HG03432 (cell line): ENCODE data around the gene PIGN.
"Not testable (repeated sequence)": the region's sequence is repeated elsewhere in the genome, so short reads cannot be mapped to it uniquely, and the experiment has no call there.

Experiments
- ATAC-seq: cut with Tn5 transposase; IDR thresholded peaks from one replicate; pipeline ENCODE4 v1.9.1; 2021; ENCODE audit warnings: mild to moderate bottlenecking, moderate library complexity; ENCODE audit not compliant: unreplicated experiment

PIGN gene

GRCh38 chr18:62066102-62066818 lies 120.6 kb downstream of the PIGN start:
- ATAC-seq = no peak

- ATAC-seq = no peak
Measured at GRCh38 chr18:62064361-62064760, 122.5 kb downstream of the PIGN start.

- ATAC-seq = no peak
Measured at GRCh38 chr18:62061821-62062478, 124.9 kb downstream of the PIGN start.

- ATAC-seq = no peak
Measured at GRCh38 chr18:62060820-62061219, 126.0 kb downstream of the PIGN start.

GRCh38 chr18:62054929-62055498 lies 131.8 kb downstream of the PIGN start:
- ATAC-seq = no peak

GRCh38 chr18:62048279-62048678 lies 138.6 kb downstream of the PIGN start:
- ATAC-seq = no peak

GRCh38 chr18:62045316-62045715 lies 141.5 kb downstream of the PIGN start:
- ATAC-seq = no peak

- no peak for ATAC-seq
Measured at GRCh38 chr18:62044490-62045000, 142.3 kb downstream of the PIGN start.

GRCh38 chr18:62037989-62038778 lies 148.7 kb downstream of the PIGN start:
- no peak for ATAC-seq

- ATAC-seq = no peak
Measured at GRCh38 chr18:62037012-62037742, 149.7 kb downstream of the PIGN start.

GRCh38 chr18:62034286-62034685 lies 152.6 kb downstream of the PIGN start:
- ATAC-seq = not testable (repeated sequence)

- no peak for ATAC-seq
Measured at GRCh38 chr18:62033756-62034155, 153.1 kb downstream of the PIGN start.

GRCh38 chr18:62033207-62033606 lies 153.6 kb downstream of the PIGN start:
- ATAC-seq = no peak

GRCh38 chr18:62030091-62030985 lies 156.5 kb downstream of the PIGN start:
- ATAC-seq = no peak

- no peak for ATAC-seq
Measured at GRCh38 chr18:62028715-62029114, 158.1 kb downstream of the PIGN start.

GRCh38 chr18:62027914-62028520 lies 158.8 kb downstream of the PIGN start:
- no peak for ATAC-seq

- ATAC-seq = no peak
Measured at GRCh38 chr18:62026586-62026985, 160.3 kb downstream of the PIGN start.

GRCh38 chr18:62024983-62025382 lies 161.9 kb downstream of the PIGN start:
- no peak for ATAC-seq

- ATAC-seq = no peak
Measured at GRCh38 chr18:62023536-62023935, 163.3 kb downstream of the PIGN start.
